CD4-positive, alpha-beta T cell treated with Interleukin-15 for 1 hour (primary cell): ENCODE measurements around the gene PRKD3.
"Not testable (repeated sequence)": the region's sequence is repeated elsewhere in the genome, so short reads cannot be mapped to it uniquely, and the experiment has no call there.

Experiments used
- DNase-seq: peaks from one replicate; pipeline ENCODE4 v3.0.0-alpha.2; 2020

Gene PRKD3

DNA sequence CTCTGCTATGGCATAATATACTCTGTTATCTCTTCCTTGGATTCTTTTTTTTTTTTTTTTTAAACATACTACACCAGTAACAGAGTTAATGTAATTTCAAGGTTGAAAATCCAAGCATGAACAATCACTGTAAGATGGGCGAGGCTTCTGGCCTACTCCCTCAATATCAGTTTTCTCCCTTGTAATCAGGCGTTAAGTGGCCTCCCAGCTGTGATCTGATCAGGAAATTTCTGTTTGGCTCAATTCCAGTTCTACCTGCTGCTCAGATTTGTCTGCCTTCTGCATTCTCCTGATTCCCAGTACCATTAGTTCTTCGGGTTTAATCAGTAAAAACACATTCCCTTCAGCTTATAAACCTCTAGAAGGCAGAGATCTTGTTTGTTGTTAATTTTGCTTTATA is 18.6 kb downstream of the PRKD3 start:
- no peak for DNase-seq

DNA sequence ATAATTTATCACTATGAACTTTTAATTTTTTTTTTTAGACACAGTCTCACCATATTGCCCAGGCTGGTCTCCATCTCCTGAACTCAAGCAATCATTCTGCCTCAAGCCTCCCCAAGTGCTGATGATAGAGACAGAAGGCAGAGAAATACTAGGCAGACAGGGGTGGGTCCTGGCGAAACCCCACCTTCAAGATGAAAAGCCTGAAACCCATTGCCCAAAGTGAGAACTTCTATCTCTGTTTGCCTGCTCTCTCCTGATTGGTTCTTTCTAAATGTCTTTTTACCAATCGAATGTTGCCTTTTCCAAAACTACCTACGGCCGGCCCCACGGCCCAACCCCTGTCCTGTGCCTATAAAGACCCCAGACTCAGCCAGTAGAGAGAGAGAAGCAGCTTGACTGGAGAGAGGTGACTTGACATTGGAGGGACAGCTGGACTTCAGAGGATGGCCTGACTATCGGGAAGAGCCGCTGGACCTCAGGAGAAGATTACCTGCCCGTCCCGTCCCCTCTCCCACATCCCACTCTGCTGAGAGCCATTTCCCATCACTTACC is 21.9 kb downstream of the PRKD3 start:
- DNase-seq, result no peak

DNA sequence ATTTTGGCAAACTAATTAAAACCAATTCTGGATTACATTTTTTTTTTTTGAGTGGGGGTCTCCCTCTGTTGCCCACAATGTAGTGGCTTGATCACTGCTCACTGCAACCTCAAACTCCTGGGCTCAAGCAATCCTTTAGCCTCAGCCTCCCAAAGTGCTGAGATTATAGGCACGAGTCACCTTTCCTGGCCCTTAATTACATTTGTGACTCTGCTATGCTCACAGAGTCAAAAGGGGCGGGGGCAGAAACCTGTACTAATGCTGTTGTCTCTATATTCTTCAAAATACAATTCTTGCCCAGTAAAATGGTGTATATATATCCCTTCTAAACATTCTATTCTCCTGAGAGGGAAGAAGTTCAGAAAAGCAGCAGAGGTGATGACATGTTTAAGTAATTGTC is 23.2 kb downstream of the PRKD3 start:
- DNase-seq, result no peak

DNA sequence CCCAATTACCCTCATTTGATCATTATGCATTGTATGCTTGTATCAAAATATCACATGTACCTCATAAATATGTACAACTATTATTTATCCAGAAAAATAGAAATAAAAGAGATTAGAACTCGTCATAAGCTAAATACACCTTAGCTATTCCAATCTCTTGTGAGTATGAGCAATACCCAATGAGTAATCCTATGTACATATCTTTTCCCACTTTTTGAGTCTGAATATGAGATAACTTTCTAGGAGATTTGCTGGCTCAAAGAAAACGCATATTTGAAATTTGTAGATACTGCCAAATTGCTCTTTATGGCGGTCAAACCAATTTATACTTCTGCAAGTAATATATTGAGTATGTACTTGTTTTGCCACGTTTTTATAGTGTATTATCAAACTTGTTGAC is 24.1 kb downstream of the PRKD3 start:
- DNase-seq, result no peak

DNA sequence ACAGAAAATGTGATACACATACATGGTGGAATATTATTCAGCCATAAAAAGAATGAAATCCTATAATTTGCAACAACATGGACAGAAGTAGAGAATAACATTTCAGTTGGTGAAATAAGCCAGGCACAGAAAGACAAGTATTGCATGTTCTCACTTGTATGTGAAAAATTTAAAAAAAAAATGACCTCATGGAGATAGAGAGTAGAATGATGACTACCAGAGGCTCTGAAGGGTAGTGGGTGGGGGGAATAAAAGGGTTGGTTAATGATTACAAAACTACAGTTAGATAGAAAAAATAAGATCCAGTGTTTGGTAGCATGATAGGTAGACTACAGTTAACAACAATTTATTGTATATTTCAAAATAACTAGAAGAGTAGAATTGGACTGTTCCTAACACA is 24.5 kb downstream of the PRKD3 start:
- DNase-seq, result no peak

DNA sequence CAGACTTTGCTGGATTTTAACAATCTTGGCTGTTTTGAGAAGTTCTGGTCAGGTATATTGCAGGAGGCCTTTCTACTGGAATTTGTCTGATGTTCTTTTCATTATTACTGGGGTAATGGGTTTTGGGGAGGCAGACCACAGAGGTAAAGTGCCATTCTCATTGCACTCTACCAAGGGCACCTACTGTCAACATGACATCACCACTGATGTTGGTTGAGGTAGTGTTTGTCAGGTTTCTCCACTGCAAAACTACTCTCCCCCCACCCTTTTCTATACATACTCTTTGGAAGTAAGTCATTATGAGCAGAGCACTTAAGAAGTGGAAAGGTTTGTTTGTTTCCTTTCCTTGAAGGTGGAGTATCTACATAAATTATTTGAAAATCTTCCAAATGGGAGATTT is 27.0 kb downstream of the PRKD3 start:
- no peak for DNase-seq

DNA sequence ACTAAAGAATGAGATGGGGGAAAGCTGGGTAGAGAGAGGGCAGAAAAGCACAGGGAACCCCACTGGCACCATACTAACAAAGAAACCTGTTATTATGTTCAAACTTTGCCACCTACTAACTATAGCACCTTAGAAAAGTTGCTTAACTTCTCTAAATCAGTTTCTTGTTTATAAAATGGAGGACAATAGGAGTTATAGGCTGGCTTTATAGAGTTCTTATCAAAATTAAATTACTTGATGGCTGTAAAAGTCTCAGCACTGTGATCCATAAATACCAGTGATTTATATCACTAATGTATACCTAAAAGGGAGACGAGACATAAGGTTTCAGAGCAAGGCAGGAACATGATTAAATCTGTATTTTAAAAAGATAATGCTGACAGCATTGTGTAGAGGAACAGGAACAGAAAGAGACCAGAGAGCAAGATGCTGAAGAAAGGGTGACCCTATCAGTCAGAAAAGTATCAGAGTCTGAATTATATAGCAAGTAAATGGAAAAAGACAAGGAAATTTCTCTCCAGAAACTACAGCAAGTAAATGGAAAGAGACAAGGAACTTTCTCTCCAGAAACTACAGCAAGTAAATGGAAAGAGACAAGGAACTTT is 29.1 kb downstream of the PRKD3 start:
- no peak for DNase-seq

DNA sequence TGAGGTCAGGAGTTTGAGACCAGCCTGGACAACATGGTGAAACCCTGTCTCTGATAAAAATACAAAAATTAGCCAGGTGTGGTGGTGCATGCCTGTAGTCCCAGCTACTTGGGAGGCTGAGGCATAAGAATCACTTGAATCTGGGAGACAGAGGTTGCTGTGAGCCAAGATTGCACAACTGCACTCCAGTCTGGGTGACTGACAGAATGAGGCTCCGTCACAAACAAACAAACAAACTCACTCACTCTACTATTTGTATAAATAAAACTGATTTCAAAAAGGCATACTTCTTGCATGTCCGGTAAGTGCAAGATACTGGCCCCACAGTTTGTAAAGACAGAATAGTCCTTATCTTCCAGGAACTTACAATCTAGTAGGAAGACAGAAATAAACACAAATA is 29.8 kb downstream of the PRKD3 start:
- DNase-seq, result not testable (repeated sequence)

DNA sequence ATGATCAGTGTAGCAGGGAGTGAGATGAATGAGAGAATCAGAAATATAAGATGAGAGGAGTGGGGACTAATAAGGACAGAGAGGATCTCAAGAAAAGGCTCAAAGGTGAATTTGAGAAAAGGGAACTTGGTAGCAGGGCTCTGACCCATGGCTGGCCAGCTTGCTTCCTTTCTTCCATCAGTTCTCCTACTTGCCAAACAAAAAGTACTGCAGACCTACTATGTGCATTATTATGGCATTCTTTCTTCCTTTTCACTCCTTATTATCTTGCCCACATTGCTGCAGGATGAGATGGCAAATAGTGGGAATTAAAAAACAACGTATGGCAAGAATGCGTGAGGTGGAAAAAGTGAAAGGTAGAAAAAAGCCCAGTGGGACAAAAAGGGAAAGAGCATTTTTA is 33.0 kb downstream of the PRKD3 start:
- DNase-seq, result no peak

DNA sequence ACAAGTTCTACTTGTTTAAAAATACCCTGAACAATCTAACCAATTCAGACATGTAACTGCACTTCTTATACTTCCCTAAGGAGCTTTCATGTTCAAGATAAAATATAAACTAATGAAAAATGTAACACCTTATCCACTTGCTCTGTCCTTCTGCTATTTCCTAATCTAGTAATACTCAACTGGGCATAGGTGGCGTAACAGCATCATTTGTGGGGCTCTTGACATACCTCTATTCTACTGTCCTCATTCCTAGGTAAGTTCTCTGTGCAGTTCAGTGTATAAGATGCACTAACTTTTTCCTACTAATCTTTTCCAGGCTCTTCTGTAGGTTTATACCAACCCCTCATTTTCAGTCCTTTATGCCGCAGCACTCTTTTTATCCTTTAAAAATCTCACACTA is 36.7 kb downstream of the PRKD3 start:
- DNase-seq, result no peak

DNA sequence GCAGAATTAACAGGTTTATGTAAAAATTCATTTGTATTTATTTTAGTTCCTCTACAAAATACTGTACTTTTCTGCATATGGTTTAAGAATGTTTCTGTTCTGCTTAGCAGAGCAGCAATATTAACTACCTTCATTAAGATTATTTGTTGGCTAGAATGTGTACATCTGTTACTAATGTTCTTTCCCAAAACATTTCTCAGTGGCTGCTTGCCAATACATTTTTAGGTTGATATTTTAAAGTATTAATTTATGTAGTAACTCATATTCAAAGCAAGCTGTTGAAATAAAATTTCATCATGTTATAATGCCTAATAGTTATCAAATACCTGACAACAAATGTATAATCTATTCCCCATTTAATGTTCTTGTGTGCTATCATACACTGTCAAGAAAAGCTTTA is 40.3 kb downstream of the PRKD3 start:
- no peak for DNase-seq

DNA sequence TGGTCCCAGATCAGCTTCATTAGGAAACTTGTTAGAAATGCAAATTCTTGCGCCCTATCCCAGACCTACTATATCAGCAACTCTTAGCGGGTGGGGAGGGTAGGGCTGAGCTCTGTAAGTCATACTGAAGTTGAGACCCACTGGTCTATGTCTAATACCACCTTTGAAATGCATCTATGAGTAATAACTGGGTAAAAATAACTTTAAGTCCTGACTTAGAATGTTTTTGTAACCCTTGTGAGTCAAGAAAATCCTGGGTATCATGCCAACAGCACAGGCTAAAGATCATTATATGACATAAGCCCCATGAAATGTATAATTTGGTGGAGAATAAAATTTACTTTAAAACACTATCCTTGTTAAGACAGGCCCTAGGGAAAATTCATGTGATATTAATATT is 41.4 kb downstream of the PRKD3 start:
- no peak for DNase-seq

DNA sequence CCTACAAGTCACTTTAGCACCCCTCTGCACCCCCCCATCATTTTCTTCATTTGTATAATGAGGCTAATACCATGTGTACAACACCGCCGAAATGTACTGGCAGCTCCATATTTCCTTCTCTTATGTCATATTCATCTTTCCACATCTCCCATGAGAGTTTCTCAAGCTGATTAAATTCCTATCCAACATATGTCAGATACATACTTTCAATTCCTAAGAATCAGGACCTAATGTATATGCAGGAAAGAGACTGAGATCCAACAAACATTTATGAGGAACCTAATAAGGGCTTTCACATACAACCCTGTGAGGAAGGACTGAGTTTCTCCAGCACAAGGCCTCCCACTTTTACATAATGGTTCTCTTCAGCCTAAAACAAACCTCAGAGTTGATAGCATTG is 41.9 kb downstream of the PRKD3 start:
- DNase-seq, result no peak

DNA sequence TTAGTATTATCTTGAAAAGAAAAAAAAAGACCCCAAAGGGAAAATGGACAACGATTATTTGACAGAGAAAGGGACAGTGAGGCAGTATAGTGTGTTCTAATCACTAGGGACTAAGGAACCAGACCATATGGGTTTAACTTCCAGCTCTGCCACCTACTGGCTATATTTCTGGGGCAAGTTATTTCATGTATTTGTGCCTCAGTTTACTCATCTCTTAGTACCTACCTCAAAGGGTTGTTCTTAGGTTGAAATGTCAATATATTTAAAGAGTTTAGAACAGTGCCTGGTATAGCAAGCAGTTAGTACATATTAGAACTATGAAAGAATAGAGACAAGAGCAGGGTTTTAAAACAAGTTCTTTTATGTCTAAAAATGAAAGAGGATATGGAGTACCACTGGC is 42.7 kb downstream of the PRKD3 start:
- no peak for DNase-seq

DNA sequence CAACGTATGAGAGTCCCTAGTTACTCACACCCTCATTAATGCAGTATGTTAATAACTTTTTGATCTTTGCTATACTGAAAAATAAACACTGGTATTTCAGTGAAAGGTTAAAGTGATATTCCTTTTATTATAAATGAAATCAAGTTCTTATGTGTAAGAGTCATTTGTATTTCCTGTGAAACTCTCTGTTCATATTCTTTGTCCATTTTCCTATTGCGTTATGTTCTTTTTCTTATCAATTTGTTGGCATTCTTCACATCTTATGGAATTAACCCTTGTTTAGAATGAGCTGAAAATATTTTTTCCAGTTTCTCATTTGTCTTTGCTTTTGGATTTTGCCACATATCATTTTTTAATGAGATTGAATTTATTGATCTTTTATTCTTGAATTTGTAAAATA is 48.3 kb downstream of the PRKD3 start:
- DNase-seq, result no peak
